Activated CD8-positive, alpha-beta memory T cell treated with anti-CD3 and anti-CD28 coated beads for 36 hours (primary cell): Measurements from ENCODE around the gene CLEC9A. TPM values are rescaled to one million over a fixed set of nuclear protein-coding genes. Genes with fewer than 3 reads are reported as not detected.

Source experiments
- CTCF ChIA-PET: fragments of 350-600 bp; sonication (Branson Sonifier 250); formaldehyde crosslinking; loops from one replicate; lab custom pipeline; 2021; ENCODE audit warnings: antibody characterized with exemption; lab: Charles Lee
- POLR2A ChIA-PET: fragments of 350-600 bp; sonication (Branson Sonifier 250); formaldehyde crosslinking; loops from one replicate; lab custom pipeline; 2021; ENCODE audit warnings: antibody characterized with exemption; lab: Charles Lee
- total RNA-seq, 2 experiments: library from RNA; stranded (reverse); gene quantifications; one replicate each; pipeline ENCODE4 v1.2.3, GENCODE V29; 2021

CLEC9A gene
- total RNA-seq, 2 experiments from 2014 or later, result not detected

DNA sequence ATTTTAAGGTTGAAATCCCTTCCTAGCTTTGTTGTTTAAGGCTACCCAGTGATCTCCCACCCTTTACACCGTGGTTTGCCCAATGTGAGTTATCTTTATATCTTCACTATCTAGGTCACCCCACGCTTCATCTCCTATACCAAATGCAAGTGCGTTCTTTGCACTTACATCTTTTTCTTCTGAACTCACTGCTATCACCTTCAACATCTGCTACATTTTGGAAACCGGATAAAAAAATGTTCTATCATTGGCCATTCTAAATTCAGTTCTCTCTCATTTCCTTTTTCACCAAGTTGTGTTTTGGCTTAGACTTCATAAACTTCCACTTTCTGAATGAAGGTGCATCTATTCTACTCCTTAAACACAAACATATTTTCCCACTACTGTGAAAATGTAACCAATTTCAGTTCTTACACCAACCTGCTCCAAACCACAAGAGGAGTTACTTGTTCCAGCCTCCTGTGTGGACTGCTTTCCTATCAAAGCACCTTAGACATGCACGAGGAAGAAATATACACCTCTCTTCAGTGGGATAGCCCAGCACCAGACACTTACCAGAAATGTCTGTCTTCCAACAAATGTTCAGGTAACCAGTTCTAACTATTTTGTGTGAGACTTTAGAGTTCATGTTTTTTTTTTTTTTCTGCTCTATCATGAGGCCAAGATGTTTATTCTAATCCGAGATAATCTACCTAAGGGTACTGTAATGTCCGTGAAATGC, 21.9 kb downstream of the CLEC9A start:
- CTCF ChIA-PET, result no interaction called here
- POLR2A ChIA-PET, result no interaction called here

DNA sequence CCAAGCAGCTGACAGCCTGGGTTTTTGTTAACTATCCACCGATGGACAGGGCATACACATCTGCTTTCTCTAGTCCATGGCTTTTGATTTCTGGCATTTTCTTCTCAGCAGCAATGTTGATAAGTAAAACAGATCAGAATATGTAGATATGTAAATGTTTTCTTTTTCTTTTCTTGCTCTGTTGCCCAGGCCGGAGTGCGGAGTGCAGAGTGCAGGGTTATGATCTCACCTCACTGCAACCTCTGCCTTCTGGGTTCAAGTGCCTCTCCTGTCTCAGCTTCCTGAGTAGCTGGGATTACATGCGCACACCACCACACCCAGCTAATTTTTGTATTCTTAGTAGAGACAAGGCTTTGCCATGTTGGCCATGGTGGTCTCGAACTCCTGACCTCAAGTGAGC, 27.9 kb downstream of the CLEC9A start:
- CTCF ChIA-PET, result no interaction called here

DNA sequence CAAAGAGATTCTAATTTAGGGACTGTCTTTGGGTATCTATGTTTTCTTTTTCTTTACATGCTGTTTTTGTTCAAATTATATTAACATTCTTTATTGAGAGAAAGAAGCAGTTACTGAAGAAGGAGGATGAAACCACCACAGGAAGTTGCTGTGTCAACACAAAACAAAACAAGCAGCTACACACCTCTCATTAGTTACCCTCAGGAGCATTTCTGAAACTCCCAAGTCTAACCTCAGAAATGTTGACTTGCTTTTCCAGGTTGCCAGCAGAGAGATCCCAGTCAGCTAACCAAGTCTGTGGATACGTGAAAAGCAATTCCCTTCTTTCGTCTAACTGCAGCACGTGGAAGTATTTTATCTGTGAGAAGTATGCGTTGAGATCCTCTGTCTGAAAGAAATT, 34.8 kb downstream of the CLEC9A start:
- POLR2A ChIA-PET, result no interaction called here
- CTCF ChIA-PET, result no interaction called here

More for the DNA sequence above, 27.9 kb downstream of the CLEC9A start:
- POLR2A ChIA-PET, result no interaction called here

DNA sequence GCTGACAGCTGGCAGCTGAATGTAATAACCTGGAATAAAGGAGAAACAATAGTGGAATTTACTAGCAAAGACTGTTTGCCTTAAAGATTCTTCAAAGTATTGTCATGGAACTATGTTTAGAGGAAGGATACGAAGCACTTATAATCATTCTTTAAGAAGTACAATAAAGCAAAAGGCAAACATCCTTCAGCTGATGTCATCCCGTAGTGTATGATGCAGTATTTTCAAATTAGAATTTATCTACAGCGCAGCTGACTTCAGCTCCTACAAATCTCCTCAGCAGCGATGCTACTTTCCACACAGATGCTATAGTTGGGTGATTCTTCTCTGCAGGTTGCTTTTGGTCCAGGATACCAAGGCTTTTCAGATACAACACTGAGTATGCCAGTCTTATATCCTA, 36.8 kb downstream of the CLEC9A start:
- POLR2A ChIA-PET, result no interaction called here
- CTCF ChIA-PET, result no interaction called here

DNA sequence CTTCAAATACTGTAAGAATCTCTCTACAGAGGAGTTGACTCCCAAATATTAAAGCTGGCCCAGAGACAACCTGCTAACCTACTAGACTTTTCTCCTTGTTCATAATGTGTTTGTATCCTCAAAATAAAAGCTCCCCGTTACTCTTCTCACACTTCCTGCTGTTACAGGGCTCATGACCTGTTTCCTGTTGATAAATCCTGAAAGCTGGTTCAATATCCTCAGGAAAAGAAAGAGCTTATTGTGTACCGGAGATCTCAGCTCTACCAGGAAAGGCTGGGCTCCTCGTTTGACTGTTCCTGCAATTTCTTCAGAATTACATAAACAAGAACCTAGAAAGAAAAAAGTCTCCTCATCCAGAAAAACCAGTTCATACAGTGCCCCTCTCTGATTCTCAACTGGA, 37.5 kb downstream of the CLEC9A start:
- ChIA-PET POLR2A (no interaction called here), CTCF (no interaction called here)

DNA sequence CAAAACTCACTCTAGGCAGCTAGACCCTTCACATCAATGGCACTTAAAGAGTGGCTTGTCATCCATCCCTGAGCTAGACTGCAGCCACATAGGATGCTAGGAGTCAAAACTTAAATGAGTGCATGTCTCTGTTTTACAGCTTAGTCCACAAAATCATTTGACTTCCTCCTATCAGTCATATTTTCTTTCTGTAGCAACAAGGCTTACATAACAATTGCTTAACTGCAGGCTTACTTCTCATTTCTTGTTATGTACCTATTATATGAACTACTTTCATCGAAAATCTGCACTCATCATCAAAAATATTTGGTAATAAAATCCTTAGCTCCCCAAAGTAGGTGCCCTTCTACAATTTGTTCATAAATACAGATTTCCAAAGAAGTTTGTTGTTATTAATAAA, 38.2 kb downstream of the CLEC9A start:
- CTCF ChIA-PET, result no interaction called here

DNA sequence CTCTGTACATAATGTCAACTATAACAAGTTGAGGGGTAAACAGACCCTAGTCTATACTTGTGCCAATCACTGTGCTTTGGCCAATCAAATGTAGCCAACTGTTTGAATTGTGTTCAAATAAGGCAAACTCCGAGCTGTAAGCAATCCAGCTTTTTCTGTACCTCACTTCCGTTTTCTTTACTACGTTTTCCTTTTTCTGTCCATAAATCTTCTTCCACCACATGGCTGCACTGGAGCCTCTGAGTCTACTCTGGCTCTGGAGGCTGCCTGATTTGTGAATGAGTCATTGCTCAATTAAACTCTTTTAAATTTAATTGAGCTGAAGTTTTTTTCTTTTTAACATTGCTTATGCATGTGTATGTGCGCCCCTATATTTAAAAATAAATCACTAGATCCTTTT, 38.6 kb downstream of the CLEC9A start:
- CTCF ChIA-PET, result no interaction called here
- POLR2A ChIA-PET, result no interaction called here

More for the DNA sequence above, 38.2 kb downstream of the CLEC9A start:
- POLR2A ChIA-PET, result no interaction called here

DNA sequence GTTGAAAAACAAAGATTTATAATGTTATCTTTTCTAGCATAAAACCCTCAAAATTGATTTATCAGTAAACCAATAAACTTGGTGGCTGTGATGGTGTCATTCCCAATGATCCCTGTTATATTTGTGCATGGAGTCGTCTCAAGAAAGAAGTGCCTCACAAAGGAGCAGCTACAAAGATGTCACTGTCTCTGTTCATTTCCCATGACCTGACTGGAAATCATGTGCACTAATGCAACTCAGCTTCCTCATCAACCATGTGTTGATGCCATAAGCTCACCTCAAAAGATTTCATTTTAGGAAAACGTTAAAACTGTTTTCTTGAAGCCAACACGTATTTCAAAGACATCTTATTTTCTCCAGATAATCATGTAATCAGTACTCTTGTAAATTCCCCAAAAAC, 39.5 kb downstream of the CLEC9A start:
- ChIA-PET CTCF (no interaction called here), POLR2A (no interaction called here)

DNA sequence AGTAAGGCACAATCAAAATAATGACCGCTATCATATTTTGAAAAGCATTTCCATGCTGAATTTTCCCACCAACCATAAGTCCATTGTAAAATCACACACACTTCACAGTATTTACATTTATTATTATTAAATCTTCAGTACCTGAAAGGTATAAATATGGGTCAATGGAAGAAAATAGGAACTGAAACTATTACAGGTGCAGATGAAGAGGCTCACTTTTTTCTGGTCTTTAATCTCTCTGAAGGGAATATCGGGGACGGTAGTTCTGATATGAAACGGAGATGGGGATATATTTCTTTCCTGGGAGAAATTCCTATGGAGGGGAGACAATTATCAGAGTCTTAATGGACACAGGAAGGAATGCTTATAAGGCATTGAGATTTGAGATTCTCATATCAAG, 39.9 kb downstream of the CLEC9A start:
- POLR2A ChIA-PET, result no interaction called here
- CTCF ChIA-PET, result no interaction called here

DNA sequence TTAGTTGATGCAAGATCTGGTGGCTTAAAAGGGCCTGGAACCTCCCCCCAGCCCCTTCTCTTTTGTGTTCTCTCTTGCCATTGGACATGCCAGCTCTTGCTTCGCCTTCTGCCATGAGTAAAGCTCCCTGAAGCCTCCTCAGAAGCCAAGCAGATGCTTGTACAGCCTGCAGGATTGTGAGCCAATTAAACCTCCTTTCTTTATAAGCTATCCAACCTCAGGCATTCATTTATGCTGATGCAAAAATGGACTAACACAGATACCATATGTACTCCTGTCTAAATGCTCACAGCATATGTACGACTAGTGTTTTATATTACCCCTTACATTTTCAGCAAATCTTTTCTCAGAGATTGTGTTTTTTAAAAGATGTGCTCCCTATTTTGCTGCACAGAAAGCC, 41.6 kb downstream of the CLEC9A start:
- CTCF ChIA-PET, result no interaction called here
- POLR2A ChIA-PET, result no interaction called here

DNA sequence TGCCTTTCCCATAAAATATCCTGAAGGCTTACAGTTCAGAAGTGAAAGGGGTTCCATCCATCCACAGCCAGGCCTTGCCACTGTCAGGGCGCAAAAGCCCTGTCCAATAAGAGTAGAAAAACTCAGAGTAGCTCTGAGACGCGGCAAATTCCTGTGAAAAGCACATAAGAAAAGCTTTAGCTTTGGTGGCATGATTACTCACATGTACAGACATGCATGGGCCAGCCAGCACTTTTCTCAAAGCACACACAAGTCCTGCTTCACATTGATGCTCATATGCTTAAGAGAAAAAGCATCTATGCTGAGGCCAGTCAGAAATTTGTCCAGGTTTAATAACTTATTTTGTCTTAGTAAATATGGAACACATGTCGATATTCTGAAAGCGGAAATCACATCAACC, 42.8 kb downstream of the CLEC9A start:
- POLR2A ChIA-PET, result no interaction called here
- CTCF ChIA-PET, result no interaction called here

DNA sequence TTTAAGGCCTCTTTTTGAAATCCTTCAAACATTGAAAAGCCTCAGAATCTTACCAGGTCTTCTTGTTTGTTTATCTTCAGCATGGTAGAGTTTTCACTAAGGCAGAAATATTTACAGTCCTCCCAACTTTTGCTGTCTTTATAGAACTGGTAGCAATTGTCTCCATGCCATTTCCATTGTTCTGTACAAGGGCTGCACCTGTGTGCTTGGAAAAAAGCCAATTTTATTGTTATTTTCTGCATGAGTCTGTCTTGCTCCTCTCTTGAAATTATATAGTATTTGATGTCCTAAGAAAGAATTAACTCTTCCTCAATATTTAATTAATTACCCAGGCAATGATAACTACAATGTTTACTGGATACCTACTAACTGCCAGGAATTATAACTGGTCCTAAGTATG, 45.0 kb downstream of the CLEC9A start:
- POLR2A ChIA-PET, result no interaction called here
- CTCF ChIA-PET, result no interaction called here

DNA sequence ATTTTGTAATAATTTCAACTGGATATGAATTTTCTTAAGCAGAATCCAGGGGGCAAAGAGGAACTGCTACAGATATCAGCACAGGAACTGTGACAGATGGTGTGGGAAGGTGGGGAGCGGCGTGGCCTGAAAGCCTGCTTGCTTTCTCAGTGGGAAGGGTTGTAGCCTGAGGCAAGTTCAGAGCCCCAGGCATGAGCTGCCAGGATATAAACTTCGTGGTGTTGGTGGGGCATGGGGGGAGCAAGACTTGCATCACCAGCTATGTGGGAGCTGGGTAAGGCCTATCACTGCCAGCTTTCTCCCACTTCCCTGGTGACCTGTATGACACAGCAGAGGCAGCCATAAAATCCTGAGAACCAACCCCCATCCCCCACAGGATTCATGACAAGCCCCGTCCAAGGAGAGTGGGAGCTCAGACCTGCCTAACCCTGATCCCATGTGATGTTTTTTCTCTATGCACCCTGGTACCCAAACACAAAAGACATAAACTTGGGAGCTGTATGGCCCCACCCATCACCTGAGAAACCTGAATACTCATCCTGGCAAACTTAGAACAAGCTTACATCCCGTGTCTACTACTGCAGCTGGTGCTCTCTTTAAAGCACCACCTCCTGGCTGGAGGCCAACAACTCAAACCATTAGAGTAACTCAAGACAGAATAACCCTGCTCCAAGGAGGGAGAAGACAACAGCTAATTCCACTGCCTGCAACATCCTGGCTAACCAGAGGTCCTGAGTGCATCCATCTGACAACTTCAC, 51.8 kb downstream of the CLEC9A start:
- POLR2A ChIA-PET, result no interaction called here
- CTCF ChIA-PET, result no interaction called here

DNA sequence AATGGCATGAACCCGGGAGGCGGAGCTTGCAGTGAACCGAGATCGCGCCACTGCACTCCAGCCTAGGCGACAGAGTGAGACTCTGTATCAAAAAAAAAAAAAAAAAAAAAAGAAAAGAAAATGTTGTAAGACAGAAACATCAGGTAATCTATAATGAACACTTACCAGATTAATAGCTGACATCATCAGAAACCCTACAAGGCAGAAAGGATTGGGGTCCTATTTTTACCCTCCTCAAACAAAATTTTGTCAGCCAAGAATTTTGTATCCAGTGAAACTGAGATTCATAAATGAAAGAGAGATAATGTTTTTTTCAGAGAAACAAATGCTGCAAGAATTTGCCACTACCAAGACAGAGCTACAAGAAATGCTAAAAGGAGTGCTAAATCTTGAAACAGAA, 54.3 kb downstream of the CLEC9A start:
- ChIA-PET CTCF (interaction anchor here (0.6 kb wide), 1 partner anchor 12 kb away, joined by 3 read pairs; no protein-coding TSS in a partner anchor), POLR2A (no interaction called here)

DNA sequence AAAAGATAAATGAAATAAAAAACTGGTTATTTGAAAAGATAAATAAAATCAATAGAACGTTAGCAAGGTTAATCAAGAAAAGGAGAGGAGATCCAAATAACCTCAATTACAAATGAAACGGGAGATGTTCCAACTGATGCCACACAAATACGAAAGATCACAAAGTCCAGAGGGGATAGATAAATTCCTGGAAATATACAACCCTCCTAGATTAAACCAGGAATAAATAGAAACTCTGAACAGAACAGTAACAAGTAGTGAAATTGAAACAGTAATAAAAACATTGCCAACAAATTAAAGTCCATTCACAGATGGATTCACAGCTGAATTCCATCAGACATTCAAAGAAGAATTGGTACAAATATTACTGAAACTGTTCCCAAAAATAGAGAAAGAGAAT, 55.9 kb downstream of the CLEC9A start:
- ChIA-PET CTCF (no interaction called here), POLR2A (no interaction called here)

DNA sequence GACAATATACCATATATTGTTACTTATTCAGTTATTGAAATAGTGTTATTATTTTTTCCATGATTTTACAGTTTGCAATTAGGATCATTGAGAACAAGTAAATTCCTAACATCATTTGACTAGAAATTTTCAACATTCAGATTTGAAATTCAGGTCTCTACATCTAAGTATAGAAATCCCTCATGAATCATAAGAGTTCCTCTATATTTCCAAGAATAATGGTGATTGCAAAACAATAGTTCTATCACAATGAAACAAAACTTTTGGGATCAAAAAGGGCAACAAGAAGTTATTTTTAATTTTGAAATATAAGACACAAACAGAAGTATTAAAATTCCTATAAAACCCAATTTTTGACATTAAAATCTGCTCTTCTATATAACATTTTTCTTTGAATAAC, 57.5 kb downstream of the CLEC9A start:
- CTCF ChIA-PET, result no interaction called here
- POLR2A ChIA-PET, result no interaction called here

DNA sequence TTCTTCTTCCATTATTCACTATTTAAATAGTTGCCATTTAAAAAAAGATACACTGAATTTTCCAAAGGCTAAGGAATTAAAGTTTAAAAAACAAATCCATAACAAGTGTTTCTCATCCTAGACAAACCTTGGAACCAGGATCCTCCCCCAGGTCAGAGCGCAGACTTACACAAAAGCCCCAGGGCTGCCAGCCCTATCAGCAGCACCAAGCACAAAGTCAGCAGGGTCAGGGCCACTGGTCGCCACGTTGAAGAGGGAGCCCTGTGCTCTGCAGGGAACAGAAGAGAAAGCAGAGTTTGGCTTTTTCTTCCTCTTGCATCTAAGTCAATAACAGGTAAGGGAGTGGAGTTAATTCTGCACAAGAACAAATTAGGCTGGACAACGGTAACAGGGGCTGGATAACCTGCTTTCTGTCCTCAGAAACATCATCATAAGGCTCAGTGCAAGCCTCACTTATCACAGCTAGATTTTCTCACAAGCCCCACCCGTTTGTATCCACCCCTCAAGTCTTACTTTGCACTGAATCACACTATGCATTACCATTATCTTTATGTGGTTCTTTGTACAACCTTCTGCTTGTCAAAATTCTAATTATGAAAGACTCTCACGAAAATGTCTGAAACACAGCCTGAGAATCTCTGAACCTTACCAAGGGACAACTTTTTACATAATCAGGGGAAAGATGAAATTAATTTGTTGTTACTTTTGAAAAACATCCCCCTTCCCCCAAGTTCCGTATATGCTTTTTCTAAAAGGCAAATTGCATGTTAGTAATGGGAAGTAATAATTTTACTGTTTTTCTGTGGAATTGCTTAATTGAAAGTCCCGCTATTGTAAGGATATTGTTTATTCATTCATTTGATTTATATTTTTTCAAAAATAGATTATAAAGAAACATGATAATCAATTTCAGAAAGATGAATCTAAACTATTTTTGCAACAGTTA, 58.7 kb downstream of the CLEC9A start:
- CTCF ChIA-PET, result no interaction called here
- POLR2A ChIA-PET, result no interaction called here

DNA sequence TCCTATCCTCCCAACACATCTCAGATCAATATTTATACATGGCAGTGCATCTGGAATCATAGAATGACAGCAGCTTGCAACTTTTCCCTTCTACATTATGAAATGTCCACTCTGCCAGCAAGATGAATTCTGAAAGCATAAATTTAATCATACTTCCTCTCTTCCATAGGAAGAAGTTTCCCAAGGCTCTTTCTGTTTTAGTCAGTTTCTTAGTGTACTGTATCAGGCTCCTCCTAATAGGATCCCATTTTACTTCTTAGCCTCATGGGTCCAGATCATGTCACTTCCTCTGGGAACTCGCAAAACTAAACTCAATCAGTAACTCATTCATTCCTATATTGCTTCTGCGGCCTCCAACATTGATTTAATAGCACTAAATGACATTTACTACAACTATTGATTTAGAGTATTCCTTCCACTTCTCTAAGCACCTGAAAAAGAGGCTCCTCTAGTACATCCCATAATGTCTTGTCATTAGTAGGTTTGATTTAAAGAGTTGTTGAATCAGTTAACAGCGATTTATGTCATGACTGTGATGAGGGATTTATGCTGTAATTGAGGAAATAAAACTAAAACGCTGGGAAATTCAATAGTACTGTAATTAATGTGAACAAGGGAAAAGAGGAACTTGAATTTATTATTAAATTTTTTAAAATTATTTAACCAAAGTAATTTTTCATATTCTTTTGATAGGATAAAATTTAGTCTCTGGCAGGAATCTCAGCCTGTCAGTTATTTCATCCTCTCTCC, 64.3 kb downstream of the CLEC9A start:
- ChIA-PET CTCF (no interaction called here), POLR2A (no interaction called here)

DNA sequence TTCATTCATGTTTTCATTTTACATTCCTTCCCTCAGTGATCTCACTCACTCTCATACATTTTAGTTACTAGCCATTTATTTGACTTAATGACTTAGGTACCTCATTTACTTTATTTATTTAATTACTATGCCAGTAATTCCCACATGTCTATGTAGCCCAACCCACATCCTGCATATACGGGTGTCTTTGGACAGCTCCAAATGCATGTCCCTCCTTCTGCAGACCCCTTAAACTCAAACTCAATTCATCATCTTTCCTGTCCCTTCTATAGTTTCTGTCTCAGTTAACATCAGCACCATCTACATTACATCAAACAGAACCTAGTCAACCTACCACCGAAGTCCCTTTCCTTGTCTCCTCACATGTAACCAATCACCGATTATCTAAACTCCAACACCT, 65.5 kb downstream of the CLEC9A start:
- ChIA-PET POLR2A (no interaction called here), CTCF (no interaction called here)

DNA sequence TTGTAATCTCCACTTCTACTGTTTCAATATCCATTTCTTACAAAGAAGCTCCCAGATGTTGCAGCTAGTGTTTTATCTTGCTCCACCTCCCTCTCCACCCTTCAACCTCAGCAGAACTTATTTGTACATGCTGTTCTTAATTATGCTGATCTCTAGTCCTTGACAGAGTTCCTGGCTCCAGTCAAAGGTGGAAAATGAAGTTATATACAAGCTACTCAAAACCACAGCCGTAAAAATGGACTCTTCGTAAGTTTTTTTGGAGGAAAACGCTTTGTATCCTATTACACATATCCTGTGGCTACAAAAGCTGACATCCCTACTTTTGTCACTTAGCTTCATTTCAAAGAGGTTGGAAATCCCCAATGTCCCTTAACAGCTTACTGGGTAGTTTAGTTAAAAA, 67.0 kb downstream of the CLEC9A start:
- ChIA-PET POLR2A (no interaction called here), CTCF (no interaction called here)
